D721Med (cell line): ENCODE data around the gene SYS1.

Experiments
- DNase-seq: peaks from one replicate; pipeline ENCODE4 v3.0.0; 2011; ENCODE audit warnings: low spot score; ENCODE audit not compliant: insufficient read length
- FAIRE-seq: peaks from 2 replicates; lab custom pipeline; 2011; peaks lifted over from hg19 to GRCh38; lab: Jason Lieb, UNC
- CTCF ChIP-seq: IDR thresholded peaks from 2 replicates; pipeline ENCODE4 v1.5.1; 2012; ENCODE audit warnings: mild to moderate bottlenecking, control low read depth; ENCODE audit not compliant: insufficient read depth; ENCODE audit errors: missing control alignments

Gene SYS1

GRCh38 chr20:45374101-45374467, 11.1 kb downstream of the SYS1 start:
- no peak for TF ChIP-seq CTCF
- FAIRE-seq (no peak), DNase-seq (no peak)

DNA sequence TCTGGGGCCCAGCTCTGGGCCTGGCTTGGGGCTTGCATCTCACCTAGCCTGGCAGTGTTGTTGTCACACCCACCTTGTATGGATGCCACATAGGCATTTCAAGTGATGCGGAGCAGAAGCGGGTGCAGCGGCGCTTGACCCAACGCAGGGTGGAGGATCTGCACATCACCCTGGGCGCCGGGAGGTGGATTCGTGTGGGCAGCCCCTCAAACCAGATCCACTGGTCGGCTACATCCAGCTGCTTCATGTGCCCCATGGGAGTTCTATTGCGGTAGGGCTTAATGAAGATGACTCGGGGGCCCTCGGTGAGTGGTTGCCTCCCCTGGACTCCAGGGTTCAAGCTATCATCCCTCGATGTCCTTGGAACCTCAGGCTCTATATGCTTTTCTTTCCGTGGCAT, 12.0 kb downstream of the SYS1 start:
- FAIRE-seq (no peak), DNase-seq (no peak)
- TF ChIP-seq CTCF, result no peak

GRCh38 chr20:45377269-45377668, 14.3 kb downstream of the SYS1 start:
- no peak for FAIRE-seq
- DNase-seq, result no peak
- TF ChIP-seq CTCF, result no peak

GRCh38 chr20:45378191-45378590, 15.2 kb downstream of the SYS1 start, which contains the start of gene TP53TG5:
TSS of gene TP53TG5 (minus strand) at chr20:45378325. CDS start at chr20:45378236, 89 bp downstream.
- no peak for TF ChIP-seq CTCF
- no peak for FAIRE-seq
- DNase-seq, result no peak

- TF ChIP-seq CTCF, result no peak
- DNase-seq (no peak), FAIRE-seq (no peak)
Observed at GRCh38 chr20:45387274-45387673, 24.3 kb downstream of the SYS1 start.

DNA sequence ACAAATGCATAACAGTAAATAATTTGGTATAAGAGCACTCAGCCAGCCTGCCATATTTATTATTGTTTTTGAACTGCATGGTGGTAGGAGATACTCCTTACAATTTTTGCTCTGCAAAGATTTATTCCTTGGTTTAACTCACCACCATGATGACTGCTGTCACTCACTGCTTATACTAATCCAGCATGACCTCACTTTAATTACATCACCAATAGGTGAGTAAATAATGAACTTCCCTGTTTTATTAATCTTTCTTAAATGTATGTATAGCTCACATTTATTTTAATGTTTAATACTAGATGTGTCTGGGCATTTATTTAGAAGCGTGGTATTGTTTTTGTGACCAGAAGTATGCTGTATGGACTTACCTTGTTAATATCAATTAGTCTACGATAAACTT, 28.0 kb downstream of the SYS1 start:
- DNase-seq (no peak), FAIRE-seq (no peak)
- TF ChIP-seq CTCF, result no peak

DNA sequence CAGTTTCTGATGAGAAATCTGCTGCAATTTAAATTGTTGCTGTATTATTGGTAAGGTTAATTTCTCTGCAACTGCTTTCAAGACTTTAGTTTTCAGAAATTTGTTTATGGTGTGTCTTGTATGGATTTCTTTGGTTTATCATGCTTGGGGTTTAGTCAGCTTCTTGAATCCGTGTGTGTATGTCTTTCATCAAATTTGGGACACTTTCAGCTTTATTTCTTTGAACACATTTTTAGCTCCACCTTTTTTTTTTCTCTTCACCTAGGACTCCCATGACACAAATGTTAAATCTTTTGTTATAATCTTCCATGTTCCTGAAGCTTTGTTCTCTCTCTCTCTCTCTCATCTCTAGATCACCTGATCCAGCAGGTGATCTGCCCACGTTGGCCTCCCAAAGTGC, 28.6 kb downstream of the SYS1 start:
- TF ChIP-seq CTCF, result no peak
- no peak for FAIRE-seq
- no peak for DNase-seq
